ENCODE measurements around the gene PDE1C. TPM values are rescaled to one million over a fixed set of nuclear protein-coding genes. Genes with fewer than 3 reads are reported as not detected.

PDE1C gene
- total RNA-seq, 1 experiment from 2014 or later: 0.11 TPM

GRCh38 chr7:31782411-31782991, 287.7 kb downstream of the PDE1C start:
- Histone ChIP-seq H3K9me3 (replicated peaks) (no peaks in the 10 kb centered on the region), H3K27me3 (replicated peaks) (no peaks in the 10 kb centered on the region), H3K4me3 (no peak overlapping the region), H3K4me1 (replicated peaks) (no peaks in the 10 kb centered on the region), H3K27ac (no peak overlapping the region), H3K36me3 (no peaks in the 10 kb centered on the region)
- peak in 1 of 2 experiments; percentile 34 for DNase-seq (ENCODE audit: low read depth in 1 of 2, low spot score in 2 of 2)

GRCh38 chr7:31778296-31778695, 291.9 kb downstream of the PDE1C start:
- Histone ChIP-seq H3K36me3 (no peaks in the 10 kb centered on the region), H3K9me3 (replicated peaks) (no peaks in the 10 kb centered on the region), H3K4me3 (no peak overlapping the region), H3K4me1 (replicated peaks) (no peaks in the 10 kb centered on the region), H3K27me3 (replicated peaks) (no peaks in the 10 kb centered on the region), H3K27ac (no peak overlapping the region)
- DNase-seq (ENCODE audit: low read depth in 1 of 2, low spot score in 2 of 2): no peak

- no peaks in the 10 kb centered on the region for H3K36me3 ChIP-seq
- H3K9me3 ChIP-seq (replicated peaks): no peaks in the 10 kb centered on the region
- no peaks in the 10 kb centered on the region for H3K27me3 ChIP-seq (replicated peaks)
- no peak overlapping the region for H3K4me3 ChIP-seq
- H3K27ac ChIP-seq: no peak overlapping the region
- DNase-seq (ENCODE audit: low read depth in 1 of 2, low spot score in 2 of 2): peak in 1 of 2 experiments; percentile 2
- H3K4me1 ChIP-seq (replicated peaks): no peaks in the 10 kb centered on the region
These were observed 293.6 kb downstream of the PDE1C start for GRCh38 chr7:31776616-31777015.

- Histone ChIP-seq H3K9me3 (replicated peaks) (no peaks in the 10 kb centered on the region), H3K36me3 (no peaks in the 10 kb centered on the region), H3K27ac (no peak overlapping the region), H3K4me1 (replicated peaks) (no peaks in the 10 kb centered on the region), H3K4me3 (no peak overlapping the region), H3K27me3 (replicated peaks) (no peaks in the 10 kb centered on the region)
- no peak for DNase-seq (ENCODE audit: low read depth in 1 of 2, low spot score in 2 of 2)
These were observed 294.7 kb downstream of the PDE1C start for GRCh38 chr7:31775556-31775955.

- no peak overlapping the region for H3K4me3 ChIP-seq
- H3K9me3 ChIP-seq (replicated peaks): no peaks in the 10 kb centered on the region
- no peak for DNase-seq (ENCODE audit: low read depth in 1 of 2, low spot score in 2 of 2)
- H3K36me3 ChIP-seq: no peaks in the 10 kb centered on the region
- H3K4me1 ChIP-seq (replicated peaks): no peaks in the 10 kb centered on the region
- no peaks in the 10 kb centered on the region for H3K27me3 ChIP-seq (replicated peaks)
- no peak overlapping the region for H3K27ac ChIP-seq
These were observed 298.0 kb downstream of the PDE1C start for GRCh38 chr7:31772211-31772610.

- Histone ChIP-seq H3K4me1 (replicated peaks) (no peaks in the 10 kb centered on the region), H3K36me3 (no peaks in the 10 kb centered on the region), H3K9me3 (replicated peaks) (no peaks in the 10 kb centered on the region), H3K27ac (no peak overlapping the region), H3K27me3 (replicated peaks) (no peaks in the 10 kb centered on the region), H3K4me3 (no peak overlapping the region)
- no peak for DNase-seq (ENCODE audit: low read depth in 1 of 2, low spot score in 2 of 2)
These were observed 302.4 kb downstream of the PDE1C start for GRCh38 chr7:31767686-31768358.

GRCh38 chr7:31764462-31764861, 305.7 kb downstream of the PDE1C start:
- no peaks in the 10 kb centered on the region for H3K9me3 ChIP-seq (replicated peaks)
- no peaks in the 10 kb centered on the region for H3K4me1 ChIP-seq (replicated peaks)
- H3K27ac ChIP-seq: no peak overlapping the region
- no peaks in the 10 kb centered on the region for H3K36me3 ChIP-seq
- H3K27me3 ChIP-seq (replicated peaks): no peaks in the 10 kb centered on the region
- DNase-seq (ENCODE audit: low read depth in 1 of 2, low spot score in 2 of 2): no peak
- no peak overlapping the region for H3K4me3 ChIP-seq

GRCh38 chr7:31763548-31763947, 306.7 kb downstream of the PDE1C start:
- DNase-seq (ENCODE audit: low read depth in 1 of 2, low spot score in 2 of 2): no peak
- H3K36me3 ChIP-seq: no peaks in the 10 kb centered on the region

GRCh38 chr7:31761646-31762045, 308.6 kb downstream of the PDE1C start:
- DNase-seq (ENCODE audit: low read depth in 1 of 2, low spot score in 2 of 2): no peak
- H3K4me3 ChIP-seq: no peak overlapping the region
- no peaks in the 10 kb centered on the region for H3K36me3 ChIP-seq
- no peak overlapping the region for H3K27ac ChIP-seq
- no peaks in the 10 kb centered on the region for H3K9me3 ChIP-seq (replicated peaks)
- H3K27me3 ChIP-seq (replicated peaks): no peaks in the 10 kb centered on the region
- no peaks in the 10 kb centered on the region for H3K4me1 ChIP-seq (replicated peaks)

More at GRCh38 chr7:31763548-31763947, 306.7 kb downstream of the PDE1C start:
- Histone ChIP-seq H3K4me3 (no peak overlapping the region), H3K27me3 (replicated peaks) (no peaks in the 10 kb centered on the region), H3K4me1 (replicated peaks) (no peaks in the 10 kb centered on the region), H3K27ac (no peak overlapping the region), H3K9me3 (replicated peaks) (no peaks in the 10 kb centered on the region)

GRCh38 chr7:31758755-31759154, 311.5 kb downstream of the PDE1C start:
- Histone ChIP-seq H3K36me3 (no peaks in the 10 kb centered on the region), H3K4me3 (no peak overlapping the region), H3K27me3 (replicated peaks) (no peaks in the 10 kb centered on the region), H3K9me3 (replicated peaks) (no peaks in the 10 kb centered on the region), H3K27ac (no peak overlapping the region), H3K4me1 (replicated peaks) (no peaks in the 10 kb centered on the region)
- DNase-seq (ENCODE audit: low read depth in 1 of 2, low spot score in 2 of 2): no peak

GRCh38 chr7:31751726-31752125, 318.5 kb downstream of the PDE1C start:
- Histone ChIP-seq H3K4me1 (replicated peaks) (no peaks in the 10 kb centered on the region), H3K36me3 (no peaks in the 10 kb centered on the region), H3K27ac (no peak overlapping the region), H3K9me3 (replicated peaks) (no peaks in the 10 kb centered on the region), H3K4me3 (no peak overlapping the region), H3K27me3 (replicated peaks) (0 out of 2 replicates have a peak, but pooled peaks cover 3% of the 10 kb centered on the region)
- no peak for DNase-seq (ENCODE audit: low read depth in 1 of 2, low spot score in 2 of 2)

- H3K4me3 ChIP-seq: no peak overlapping the region
- no peaks in the 10 kb centered on the region for H3K9me3 ChIP-seq (replicated peaks)
- no peak overlapping the region for H3K27ac ChIP-seq
- H3K36me3 ChIP-seq: no peaks in the 10 kb centered on the region
- 0 out of 2 replicates have a peak, but pooled peaks cover 3% of the 10 kb centered on the region for H3K27me3 ChIP-seq (replicated peaks)
- H3K4me1 ChIP-seq (replicated peaks): no peaks in the 10 kb centered on the region
- no peak for DNase-seq (ENCODE audit: low read depth in 1 of 2, low spot score in 2 of 2)
These were observed 322.1 kb downstream of the PDE1C start for GRCh38 chr7:31748084-31748483.

- Histone ChIP-seq H3K27ac (no peak overlapping the region), H3K4me1 (replicated peaks) (no peaks in the 10 kb centered on the region), H3K27me3 (replicated peaks) (0 out of 2 replicates have a peak, but pooled peaks cover 3% of the 10 kb centered on the region), H3K36me3 (no peaks in the 10 kb centered on the region), H3K4me3 (no peak overlapping the region), H3K9me3 (replicated peaks) (no peaks in the 10 kb centered on the region)
- no peak for DNase-seq (ENCODE audit: low read depth in 1 of 2, low spot score in 2 of 2)
These were observed 322.7 kb downstream of the PDE1C start for GRCh38 chr7:31747553-31747952.

- Histone ChIP-seq H3K36me3 (no peaks in the 10 kb centered on the region), H3K27me3 (replicated peaks) (no peaks in the 10 kb centered on the region), H3K9me3 (replicated peaks) (no peaks in the 10 kb centered on the region), H3K27ac (no peak overlapping the region), H3K4me3 (no peak overlapping the region), H3K4me1 (replicated peaks) (no peaks in the 10 kb centered on the region)
- DNase-seq (ENCODE audit: low read depth in 1 of 2, low spot score in 2 of 2): peak in 1 of 2 experiments; percentile 30
These were observed 325.8 kb downstream of the PDE1C start for GRCh38 chr7:31744294-31744874.
